NCI-H187 treated with DMSO at 0.1 percent for 48 hours (cell line): ENCODE measurements around the gene SON.
A peak's percentile ranks its signal among the peaks of the same experiment; 100 is the strongest.
"Not testable (repeated sequence)": the region's sequence is repeated elsewhere in the genome, so short reads cannot be mapped to it uniquely, and the experiment has no call there.

ENCODE experiments used
- DNase-seq: peaks from one replicate; lab custom pipeline; 2025; lab: John Stamatoyannopoulos, UW

SON gene

DNA sequence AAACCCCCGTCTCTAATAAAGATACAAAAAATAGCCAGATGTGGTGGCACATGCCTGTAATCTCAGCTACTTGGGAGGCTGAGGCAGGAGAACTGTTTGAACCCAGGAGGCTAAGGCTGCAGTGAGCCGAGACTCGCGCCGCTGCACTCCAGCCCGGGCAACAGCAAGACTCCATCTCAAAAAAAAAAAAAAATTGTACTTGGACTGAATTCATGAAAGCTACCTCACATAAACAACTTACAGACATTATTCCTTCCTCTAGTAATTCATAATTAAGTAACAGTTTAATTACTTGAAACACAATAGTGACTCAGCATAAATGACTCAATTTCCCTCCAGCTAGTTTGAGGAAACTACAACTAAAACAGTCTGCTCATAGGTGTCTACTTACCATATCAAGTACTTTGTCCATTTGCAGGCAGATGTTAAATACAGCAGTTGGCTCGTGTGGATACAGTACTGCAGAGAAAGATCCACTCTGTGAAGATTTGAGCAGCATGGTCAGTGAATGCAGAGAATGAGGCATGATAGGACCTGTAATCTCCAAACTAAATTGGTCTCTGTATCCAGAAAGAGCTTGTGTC lies 36.2 kb downstream of the SON start:
- no peak for DNase-seq

DNA sequence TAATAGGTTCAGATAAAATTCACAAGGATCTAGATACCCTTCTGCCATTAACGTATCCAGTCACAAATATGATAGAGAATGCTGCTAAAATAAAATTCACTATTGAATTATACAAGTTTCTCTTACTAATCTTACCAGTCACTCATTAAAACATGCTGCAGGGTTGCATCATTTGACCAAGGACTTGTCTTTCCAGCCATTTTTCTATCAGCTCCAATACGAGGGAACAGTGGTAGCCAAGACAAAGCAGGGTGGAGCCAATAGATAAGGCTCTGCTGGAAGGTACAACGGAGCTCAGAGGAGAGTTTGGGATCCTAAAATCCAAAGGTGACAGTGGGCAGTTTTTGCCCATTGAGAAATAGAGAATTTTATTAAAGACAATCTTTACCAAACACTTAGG lies 41.6 kb downstream of the SON start:
- DNase-seq, result no peak

DNA sequence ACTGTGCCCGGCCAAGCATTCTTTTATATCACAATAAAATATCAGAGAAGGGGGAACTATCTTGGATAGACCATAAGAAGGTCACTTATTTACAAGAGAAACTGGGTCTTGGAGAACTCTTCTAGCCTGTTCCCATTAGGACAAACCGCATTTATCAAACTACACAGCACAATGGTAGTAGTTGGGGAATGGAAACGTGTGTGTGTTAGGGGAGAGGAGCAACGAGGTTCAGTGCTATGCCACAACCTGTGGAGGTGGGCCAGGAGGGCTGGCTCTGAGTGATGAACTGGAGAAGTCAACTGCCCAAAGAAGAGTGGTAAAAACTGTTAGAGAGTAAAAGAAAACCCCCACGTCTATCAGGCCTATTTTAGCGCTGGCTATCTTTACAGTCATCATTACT lies 44.1 kb downstream of the SON start:
- DNase-seq, result no peak

DNA sequence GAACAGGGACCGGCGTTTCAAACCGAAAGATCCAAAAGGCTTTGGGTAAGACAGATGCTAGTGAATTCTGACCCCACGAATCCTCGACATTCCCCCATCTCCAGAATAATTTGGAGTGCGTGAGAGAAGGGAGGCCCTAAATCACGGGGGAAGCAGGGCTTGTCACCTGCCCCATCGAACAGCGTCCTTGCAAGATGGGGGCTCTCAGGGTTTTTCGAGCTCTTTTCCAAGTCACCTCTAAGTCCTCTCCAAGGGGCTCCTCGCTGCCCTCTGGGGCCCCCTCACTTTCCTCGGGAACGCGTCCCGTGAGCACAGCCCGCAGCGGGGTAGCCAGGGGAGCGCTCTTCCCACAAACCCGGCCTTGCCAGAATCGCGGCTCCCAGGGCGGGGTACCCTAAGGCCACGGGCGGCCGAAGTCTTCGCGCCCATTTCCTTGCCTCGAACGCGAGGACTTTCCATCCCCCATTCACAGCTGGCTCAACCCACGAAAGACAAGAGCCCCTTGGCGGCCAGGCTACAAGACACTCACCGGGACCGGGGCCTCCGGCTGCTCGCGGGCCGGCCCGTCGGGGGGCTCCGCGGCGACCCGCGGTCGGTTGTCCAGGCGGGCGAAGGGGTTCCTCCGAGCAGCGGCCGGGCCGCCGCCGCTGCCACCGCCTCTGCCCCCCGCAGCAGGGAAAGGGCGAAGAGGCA lies 45.1 kb downstream of the SON start:
- no peak for DNase-seq

DNA sequence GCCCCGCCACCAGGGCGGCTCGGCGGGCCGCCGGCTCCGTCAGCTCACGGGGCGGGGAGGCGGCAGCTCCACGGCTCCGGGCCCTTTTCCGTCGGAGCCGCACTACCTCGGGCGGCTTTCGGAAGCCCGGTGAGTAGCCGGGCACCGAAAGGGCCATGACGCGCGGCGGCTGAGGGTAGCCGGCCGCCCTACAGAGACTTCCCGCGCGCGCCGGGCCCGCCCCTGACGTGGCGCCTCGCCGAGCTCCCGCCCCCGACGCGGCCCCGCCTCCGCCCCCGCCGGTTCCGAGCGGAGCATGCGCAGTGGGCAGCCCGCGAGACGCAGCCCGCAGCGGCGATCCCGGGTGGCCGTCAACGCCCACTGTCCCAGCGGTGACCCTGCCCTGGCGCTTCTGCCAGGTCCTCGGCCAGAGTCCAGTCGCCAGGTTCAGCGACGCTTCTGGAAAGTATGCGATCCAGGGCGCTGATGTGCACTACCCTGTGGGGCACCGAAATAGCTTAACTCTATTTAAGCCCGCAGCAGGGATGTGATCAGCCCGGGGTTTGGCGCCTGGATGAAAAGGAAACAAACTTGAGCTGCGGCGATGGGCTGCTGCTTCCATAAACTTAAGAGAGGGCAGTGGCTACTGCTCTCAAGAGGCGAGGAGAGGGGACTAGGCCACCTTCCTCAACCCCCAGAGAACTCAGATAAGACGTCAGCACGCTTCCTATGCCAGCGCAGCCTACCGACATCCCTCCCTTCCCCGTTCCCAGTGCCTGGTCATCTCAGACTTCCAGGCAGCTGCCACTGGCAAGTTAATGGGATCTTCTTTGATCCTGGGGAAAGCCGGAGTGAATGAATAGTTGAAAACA lies 45.9 kb downstream of the SON start, which contains the start of gene DONSON:
TSS of gene DONSON (minus strand) at position 200 of the 851 bp plus-strand sequence. CDS start at position 157, 43 bp downstream.
- DNase-seq, result peak; percentile 37

DNA sequence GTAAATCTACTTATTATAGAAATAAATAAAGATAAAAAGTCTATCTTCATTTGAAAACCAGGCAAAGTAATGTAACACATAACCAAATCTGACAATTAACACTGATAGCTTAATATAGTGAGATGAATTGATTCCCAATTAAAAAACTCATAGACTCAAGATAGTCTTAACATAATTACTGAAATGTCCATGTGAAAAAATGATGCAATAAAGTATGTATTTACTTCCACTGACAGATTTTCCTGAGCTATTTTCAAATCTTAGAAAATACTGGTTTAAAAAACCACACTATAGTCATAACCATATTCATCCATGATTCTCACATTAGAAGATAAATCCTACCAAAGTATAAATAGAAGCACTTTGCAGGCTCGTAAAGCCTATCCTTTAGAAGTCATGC lies 55.2 kb downstream of the SON start:
- DNase-seq, result no peak

DNA sequence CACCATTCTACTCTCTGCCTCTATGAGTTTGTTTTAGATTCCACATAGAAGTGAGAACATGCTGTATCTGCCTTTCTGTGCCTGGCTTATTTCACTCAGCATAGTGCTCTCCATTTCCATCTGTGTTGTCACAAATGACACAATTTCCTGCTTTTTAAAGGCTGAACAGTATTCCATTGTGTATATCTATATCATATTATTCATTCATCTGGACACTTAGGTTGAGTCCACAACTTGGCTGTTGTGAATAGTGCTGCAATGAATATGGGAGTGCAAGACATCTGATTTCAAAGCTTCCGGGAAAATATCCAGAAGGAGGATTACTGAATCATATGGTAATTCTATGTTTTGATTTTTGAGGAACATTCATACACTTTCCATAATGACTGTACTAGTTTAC lies 65.7 kb downstream of the SON start:
- no peak for DNase-seq

DNA sequence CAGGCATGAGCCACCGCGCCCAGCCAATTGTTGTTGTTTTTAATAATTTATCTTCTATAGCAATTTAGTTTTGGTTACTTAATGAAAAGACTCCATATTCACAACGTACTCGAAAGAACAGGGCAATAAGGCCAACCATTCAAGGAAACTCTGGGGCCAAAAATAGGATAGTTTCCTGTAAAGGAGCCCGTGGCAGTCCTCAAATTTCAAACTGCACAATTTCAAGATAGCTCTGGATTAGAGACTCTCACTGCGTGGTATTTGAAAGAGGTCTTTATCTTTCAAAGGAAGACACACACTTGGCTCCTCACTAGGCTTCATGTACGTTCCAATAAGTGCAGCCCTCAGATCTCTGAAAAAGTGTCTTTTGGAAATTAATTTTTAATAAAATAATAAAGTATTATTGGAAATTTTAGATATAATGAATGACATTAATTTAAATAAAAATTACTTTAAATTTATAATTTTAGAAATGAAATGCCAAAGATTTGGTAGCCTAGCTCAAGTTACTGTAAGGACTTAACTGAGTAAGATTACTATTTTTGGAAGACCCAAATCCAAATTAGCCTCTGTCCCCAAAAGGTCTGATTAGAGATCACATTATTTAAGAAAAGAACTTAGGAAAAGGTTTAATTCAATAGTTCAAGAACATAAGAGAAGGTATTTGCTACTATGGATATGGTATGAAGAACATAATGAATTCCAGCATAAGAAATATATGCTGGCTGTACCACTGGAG lies 68.3 kb downstream of the SON start:
- no peak for DNase-seq

DNA sequence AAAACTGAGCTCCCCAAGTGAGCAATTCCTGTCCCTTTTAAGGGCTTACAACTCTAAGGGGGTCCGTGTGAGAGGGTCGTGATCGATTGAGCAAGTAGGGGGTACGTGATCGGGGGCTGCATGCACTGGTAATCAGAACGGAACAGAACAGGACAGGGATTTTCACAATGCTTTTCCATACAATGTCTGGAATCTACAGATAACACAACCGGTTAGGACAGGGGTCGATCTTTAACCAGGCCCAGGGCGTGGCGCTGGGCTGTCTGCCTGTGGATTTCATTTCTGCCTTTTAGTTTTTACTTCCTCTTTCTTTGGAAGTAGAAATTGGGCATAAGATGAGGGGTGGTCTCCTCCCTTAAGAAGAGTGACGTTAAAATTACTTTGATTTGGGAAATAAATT lies 74.7 kb downstream of the SON start:
- not testable (repeated sequence) for DNase-seq

DNA sequence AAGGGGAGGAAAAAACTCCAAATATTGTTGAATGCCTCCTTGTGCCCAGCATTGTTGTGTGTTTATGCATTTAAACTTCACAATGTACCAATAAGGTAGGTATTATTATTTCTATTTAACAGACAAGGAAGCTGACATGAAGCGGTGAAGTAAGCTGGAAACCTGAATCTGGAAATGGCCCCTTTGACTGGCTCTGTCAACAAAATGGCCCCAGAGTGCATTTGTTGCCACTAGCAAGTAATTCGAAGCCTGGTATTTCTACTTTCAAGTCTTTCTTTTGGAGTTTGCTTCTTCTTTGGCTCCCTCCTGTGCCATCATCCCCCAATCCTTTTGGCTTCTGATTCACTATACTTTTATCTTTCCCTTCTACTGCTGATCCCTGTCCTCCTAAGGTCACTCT lies 75.6 kb downstream of the SON start:
- no peak for DNase-seq

DNA sequence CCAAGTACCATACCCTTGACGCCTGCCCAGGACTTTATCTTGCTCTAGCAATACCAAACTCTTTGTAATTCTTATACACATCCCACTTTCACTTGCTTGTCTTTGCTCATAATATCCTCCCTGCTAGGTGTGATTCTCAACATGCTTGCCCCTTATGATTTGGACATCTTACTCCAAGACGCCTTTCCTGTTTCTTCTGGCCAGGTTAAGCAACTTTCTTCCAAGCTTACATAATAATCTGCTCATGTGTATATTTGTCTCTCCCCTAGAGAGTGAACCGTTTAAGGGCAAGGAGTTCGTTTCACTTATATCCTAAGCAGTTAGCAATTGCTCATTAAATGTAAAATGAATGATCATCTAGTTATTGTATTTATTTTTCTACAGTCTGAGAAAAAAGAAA lies 76.9 kb downstream of the SON start:
- no peak for DNase-seq

DNA sequence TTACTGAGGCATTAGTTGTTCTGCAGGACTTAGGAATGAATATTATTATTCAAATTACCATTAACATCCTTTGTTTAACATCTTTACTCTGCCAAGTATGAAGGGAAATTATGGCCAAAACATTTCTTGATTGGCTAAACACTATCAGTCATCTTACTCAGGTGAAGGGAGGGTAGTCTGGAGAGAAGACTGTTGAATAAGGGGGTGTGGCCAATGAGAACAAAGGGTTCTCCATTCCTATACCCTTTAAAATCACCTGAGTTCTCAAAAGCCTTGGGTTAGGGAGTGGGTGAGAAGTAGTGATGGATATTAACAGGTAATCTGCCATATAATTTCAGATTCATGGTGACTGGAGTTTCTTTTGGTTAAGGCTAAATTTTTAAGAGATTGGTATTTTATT lies 79.4 kb downstream of the SON start:
- DNase-seq, result no peak

DNA sequence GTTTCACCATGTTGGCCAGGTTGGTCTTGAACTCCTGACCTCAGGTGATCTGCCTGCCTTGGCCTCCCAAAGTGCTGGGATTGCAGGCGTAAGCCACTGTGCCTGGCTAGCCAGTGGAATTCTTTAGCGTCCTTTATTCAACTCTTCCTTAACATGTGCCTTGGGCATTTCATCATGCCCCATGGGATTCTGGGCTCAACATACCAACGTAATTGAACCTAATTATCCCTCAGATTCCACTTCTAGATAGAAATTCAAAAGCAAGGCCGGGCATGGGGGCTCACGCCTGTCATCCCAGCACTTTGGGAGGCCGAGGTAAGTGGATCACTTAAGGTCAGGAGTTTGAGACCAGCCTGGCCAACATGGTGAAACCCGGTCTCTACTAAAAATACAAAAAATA lies 83.3 kb downstream of the SON start:
- not testable (repeated sequence) for DNase-seq
